Panc1 (cell line): ENCODE data around the gene CD34. TPM values are rescaled to one million over a fixed set of nuclear protein-coding genes. Genes with fewer than 3 reads are reported as not detected.

Source experiments
- ATAC-seq: fragments of 200-7000 bp; cut with Tn5 transposase; 2 replicates; pipeline ENCODE4 v1.9.1; 2020; ENCODE audit warnings: mild to moderate bottlenecking, moderate library complexity
- BruUV-seq: library from RNA; stranded (reverse); fragments of 400-500 nt; replicated peaks from 2 replicates; lab custom pipeline; 2021; lab: Mats Ljungman, UMichigan
- CTCF ChIA-PET: fragments of 300-600 bp; sonication (Branson Sonifier 250); formaldehyde crosslinking; loops from one replicate; lab custom pipeline; 2022; ENCODE audit warnings: antibody characterized with exemption; lab: Charles Lee
- POLR2A ChIA-PET: fragments of 300-600 bp; sonication (Branson Sonifier 250); formaldehyde crosslinking; loops from one replicate; lab custom pipeline; 2022; ENCODE audit warnings: antibody characterized with exemption; lab: Charles Lee
- DNase-seq: peaks from one replicate; pipeline ENCODE4 v3.0.0-alpha.2; 2010; ENCODE audit warnings: low read depth, low spot score
- H3K27ac ChIP-seq: 2 replicates; pipeline ENCODE4 v1.5.1; 2011; ENCODE audit warnings: mild to moderate bottlenecking, low read length, inconsistent platforms
- H3K27me3 ChIP-seq: fragments of 200-500 bp; sonication (Bioruptor generic); 2 replicates; pipeline ENCODE4 v1.6.0; 2014; ENCODE audit warnings: low read length, inconsistent platforms; ENCODE audit not compliant: control insufficient read depth, insufficient read depth
- H3K36me3 ChIP-seq: fragments of 200-500 bp; sonication (Bioruptor generic); 2 replicates; pipeline ENCODE4 v1.5.1; 2014; ENCODE audit warnings: inconsistent platforms, mild to moderate bottlenecking, low read length, moderate library complexity; ENCODE audit not compliant: control insufficient read depth, insufficient read depth
- H3K4me1 ChIP-seq: 2 replicates; pipeline ENCODE4 v1.5.1; 2011; ENCODE audit warnings: inconsistent platforms, mild to moderate bottlenecking, low read length, moderate library complexity; ENCODE audit not compliant: control insufficient read depth, insufficient read depth
- H3K4me3 ChIP-seq, 2 experiments: 2 replicates each; pipeline ENCODE4 v1.5.1; 2011 to 2012; ENCODE audit warnings: low read depth in 2 of 2, low read length in 2 of 2, mild to moderate bottlenecking in 2 of 2, inconsistent platforms in 1 of 2, moderate library complexity in 1 of 2
- H3K9me3 ChIP-seq: fragments of 200-500 bp; sonication (Bioruptor generic); 2 replicates; pipeline ENCODE4 v1.5.1; 2014; ENCODE audit warnings: low read depth, mild to moderate bottlenecking, inconsistent platforms, low read length, moderate library complexity; ENCODE audit not compliant: control insufficient read depth, insufficient read depth
- CTCF ChIP-seq: fragments of 450-650 bp; IDR thresholded peaks from 2 replicates; pipeline ENCODE4 v1.5.1; 2017; ENCODE audit warnings: mild to moderate bottlenecking
- POLR2AphosphoS5 ChIP-seq: IDR thresholded peaks from 2 replicates; pipeline ENCODE4 v1.6.1; 2012; ENCODE audit warnings: mild to moderate bottlenecking, low read depth, low read length, moderate library complexity
- REST ChIP-seq, 2 experiments: IDR thresholded peaks; 2 replicates each; pipeline ENCODE4 v1.6.1; 2011 to 2012; ENCODE audit warnings: low read depth in 2 of 2, control low read depth in 1 of 2, low read length in 1 of 2, mild to moderate bottlenecking in 1 of 2, moderate library complexity in 1 of 2; ENCODE audit not compliant: insufficient read depth in 1 of 2
- SIN3A ChIP-seq: IDR thresholded peaks from 2 replicates; pipeline ENCODE4 v1.6.1; 2012; ENCODE audit warnings: low read depth, mild to moderate bottlenecking, low read length, moderate library complexity, borderline replicate concordance; ENCODE audit not compliant: insufficient read depth
- TCF7L2 ChIP-seq: IDR thresholded peaks from 2 replicates; pipeline ENCODE4 v1.6.1; 2011; ENCODE audit warnings: mild to moderate bottlenecking, low read depth, low read length, inconsistent platforms
- in situ Hi-C: cut with HindIII; loops from 2 replicates; pipeline ENCODE4 v1.10.0; 2016; ENCODE audit warnings: low sequenced_read_pairs, low pct_unique_long_range_greater_than_20kb
- intact Hi-C: fragments of 100-400 bp; cut with micrococcal nuclease; formaldehyde crosslinking; loops from one replicate; pipeline ENCODE4 v1.10.0; 2022; ENCODE audit not compliant: unreplicated experiment
- total RNA-seq: library from RNA; stranded (reverse); gene quantifications from one replicate; pipeline ENCODE4 v1.2.1, GENCODE V29; 2021; ENCODE audit not compliant: unreplicated experiment

CD34 gene
- total RNA-seq, 1 experiment from 2014 or later: 0.15 TPM

DNA sequence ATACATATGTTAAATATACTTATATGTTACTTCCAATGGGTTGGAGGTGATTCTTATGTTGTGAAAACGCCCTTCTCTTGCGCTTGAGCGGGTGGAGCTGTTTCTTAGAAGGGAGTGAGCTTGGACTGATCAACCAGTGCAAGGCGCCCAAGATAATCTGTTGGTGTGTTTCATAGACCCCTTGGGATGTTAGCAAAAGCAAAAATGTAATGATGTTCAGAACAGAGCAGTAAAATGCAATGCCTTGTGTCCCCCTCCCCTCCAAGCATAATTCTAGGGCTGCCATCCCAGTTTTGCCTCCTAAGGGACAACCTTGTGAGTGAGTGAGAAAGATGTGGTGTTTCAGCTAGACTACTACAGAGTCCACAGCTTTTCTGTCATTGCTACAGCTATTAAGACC, 6.2 kb upstream of the CD34 start:
- ChIA-PET POLR2A (no interaction called here), CTCF (no interaction called here)
- in situ Hi-C loops (no loop called here), intact Hi-C loops (no loop called here)
- no peak overlapping the region for H3K4me3 ChIP-seq
- peaks cover 7% of the 10 kb centered on the region for H3K27me3 ChIP-seq
- H3K9me3 ChIP-seq: no peaks in the 10 kb centered on the region
- no TSS peak for BruUV-seq
- no peak for TF ChIP-seq TCF7L2
- no peak for TF ChIP-seq POLR2AphosphoS5
- TF ChIP-seq REST (IDR thresholded peaks at IDR 0.05; ENCODE audit: insufficient read depth in 1 of 2, low read depth in 2 of 2, low read length in 1 of 2): no peak
- no peak for TF ChIP-seq SIN3A
- TF ChIP-seq CTCF: no peak
- no peaks in the 10 kb centered on the region for H3K36me3 ChIP-seq
- H3K27ac ChIP-seq: no peak overlapping the region
- H3K4me1 ChIP-seq: no peaks in the 10 kb centered on the region
- DNase-seq: no peak
- ATAC-seq: no peak

GRCh38 chr1:207913951-207914350, 3.0 kb upstream of the CD34 start:
- DNase-seq (no peak), ATAC-seq (no peak)
- H3K9me3 ChIP-seq: no peaks in the 10 kb centered on the region
- H3K4me3 ChIP-seq: no peak overlapping the region
- in situ Hi-C loops (no loop called here), intact Hi-C loops (no loop called here)
- POLR2A ChIA-PET: no interaction called here
- peaks cover 13% of the 10 kb centered on the region for H3K27me3 ChIP-seq
- H3K4me1 ChIP-seq: no peaks in the 10 kb centered on the region
- CTCF ChIA-PET: no interaction called here
- no peaks in the 10 kb centered on the region for H3K36me3 ChIP-seq
- TF ChIP-seq TCF7L2 (no peak), REST (IDR thresholded peaks at IDR 0.05; ENCODE audit: insufficient read depth in 1 of 2, low read depth in 2 of 2, low read length in 1 of 2) (no peak), SIN3A (no peak), POLR2AphosphoS5 (no peak), CTCF (no peak)
- no peak overlapping the region for H3K27ac ChIP-seq
- BruUV-seq: no TSS peak
